ENCODE results near the gene AMDHD2. TPM values are rescaled to one million over a fixed set of nuclear protein-coding genes. Genes with fewer than 3 reads are reported as not detected.
A peak's percentile ranks its signal among the peaks of the same experiment; 100 is the strongest.

Gene AMDHD2
- total and polyA plus RNA-seq, 2 of the 13 experiments (the other 11 are each of a cell fraction or from before 2014, with no cell fraction given), result 33.5 to 39.1 TPM

- TF ChIP-seq, protein P1, sequence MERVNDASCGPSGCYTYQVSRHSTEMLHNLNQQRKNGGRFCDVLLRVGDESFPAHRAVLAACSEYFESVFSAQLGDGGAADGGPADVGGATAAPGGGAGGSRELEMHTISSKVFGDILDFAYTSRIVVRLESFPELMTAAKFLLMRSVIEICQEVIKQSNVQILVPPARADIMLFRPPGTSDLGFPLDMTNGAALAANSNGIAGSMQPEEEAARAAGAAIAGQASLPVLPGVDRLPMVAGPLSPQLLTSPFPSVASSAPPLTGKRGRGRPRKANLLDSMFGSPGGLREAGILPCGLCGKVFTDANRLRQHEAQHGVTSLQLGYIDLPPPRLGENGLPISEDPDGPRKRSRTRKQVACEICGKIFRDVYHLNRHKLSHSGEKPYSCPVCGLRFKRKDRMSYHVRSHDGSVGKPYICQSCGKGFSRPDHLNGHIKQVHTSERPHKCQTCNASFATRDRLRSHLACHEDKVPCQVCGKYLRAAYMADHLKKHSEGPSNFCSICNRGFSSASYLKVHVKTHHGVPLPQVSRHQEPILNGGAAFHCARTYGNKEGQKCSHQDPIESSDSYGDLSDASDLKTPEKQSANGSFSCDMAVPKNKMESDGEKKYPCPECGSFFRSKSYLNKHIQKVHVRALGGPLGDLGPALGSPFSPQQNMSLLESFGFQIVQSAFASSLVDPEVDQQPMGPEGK (CRISPR knock-in tag; IDR thresholded peaks at IDR 0.05), result peak; percentile 37; the same call in 1 of the 2 replicates
- TF ChIP-seq HOXA3 (CRISPR knock-in tag; IDR thresholded peaks at IDR 0.05) (peak; percentile 49; the same call in 1 of the 2 replicates), ZNF10 (CRISPR knock-in tag; IDR thresholded peaks at IDR 0.05; ENCODE audit: borderline replicate concordance, low read depth) (no peak), ZNF280B (CRISPR knock-in tag; IDR thresholded peaks at IDR 0.05; ENCODE audit: borderline replicate concordance) (no peak), BRCA1 (CRISPR knock-in tag; IDR thresholded peaks at IDR 0.05) (0 out of 2 replicates have a peak, but pooled peaks have one; percentile 26), RBAK (CRISPR knock-in tag; IDR thresholded peaks at IDR 0.05) (no peak), TP53 (CRISPR knock-in tag; conservative IDR thresholded peaks at IDR 0.05) (no peak), NCOA2 (CRISPR knock-in tag; IDR thresholded peaks at IDR 0.05) (no peak), MATR3 (CRISPR knock-in tag; IDR thresholded peaks at IDR 0.05) (no peak), HNF4G (IDR thresholded peaks at IDR 0.05; ENCODE audit: borderline replicate concordance, low read depth, low read length) (no peak), HNF4G (CRISPR knock-in tag; IDR thresholded peaks at IDR 0.05; ENCODE audit: borderline replicate concordance, low read depth) (no peak), NR2F2 (IDR thresholded peaks at IDR 0.05; ENCODE audit: borderline replicate concordance, low read depth) (no peak), ZNF317 (CRISPR knock-in tag; IDR thresholded peaks at IDR 0.05) (no peak), REXO4 (CRISPR knock-in tag; IDR thresholded peaks at IDR 0.05; ENCODE audit: borderline replicate concordance) (no peak), ZC3H13 (CRISPR knock-in tag; IDR thresholded peaks at IDR 0.05) (0 out of 2 replicates have a peak, but pooled peaks have one; percentile 56), ZFP36L1 (CRISPR knock-in tag; IDR thresholded peaks at IDR 0.05) (no peak), MED13 (CRISPR knock-in tag; IDR thresholded peaks at IDR 0.05) (peak; percentile 26; the same call in 1 of the 2 replicates), PCBP1 (IDR thresholded peaks at IDR 0.05; ENCODE audit: borderline replicate concordance, low read depth, low read length) (no peak), NFYB (CRISPR knock-in tag; IDR thresholded peaks at IDR 0.05) (no peak), DMAP1 (CRISPR knock-in tag; IDR thresholded peaks at IDR 0.05) (no peak; the same call in 1 of the 2 replicates), ZNF143 (CRISPR knock-in tag; IDR thresholded peaks at IDR 0.05) (no peak), ZNF530 (CRISPR knock-in tag; IDR thresholded peaks at IDR 0.05; ENCODE audit: low read depth) (no peak)
- TF ChIP-seq, protein P2, sequence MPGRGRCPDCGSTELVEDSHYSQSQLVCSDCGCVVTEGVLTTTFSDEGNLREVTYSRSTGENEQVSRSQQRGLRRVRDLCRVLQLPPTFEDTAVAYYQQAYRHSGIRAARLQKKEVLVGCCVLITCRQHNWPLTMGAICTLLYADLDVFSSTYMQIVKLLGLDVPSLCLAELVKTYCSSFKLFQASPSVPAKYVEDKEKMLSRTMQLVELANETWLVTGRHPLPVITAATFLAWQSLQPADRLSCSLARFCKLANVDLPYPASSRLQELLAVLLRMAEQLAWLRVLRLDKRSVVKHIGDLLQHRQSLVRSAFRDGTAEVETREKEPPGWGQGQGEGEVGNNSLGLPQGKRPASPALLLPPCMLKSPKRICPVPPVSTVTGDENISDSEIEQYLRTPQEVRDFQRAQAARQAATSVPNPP (CRISPR knock-in tag; IDR thresholded peaks at IDR 0.05), result no peak
- TF ChIP-seq, protein P3, sequence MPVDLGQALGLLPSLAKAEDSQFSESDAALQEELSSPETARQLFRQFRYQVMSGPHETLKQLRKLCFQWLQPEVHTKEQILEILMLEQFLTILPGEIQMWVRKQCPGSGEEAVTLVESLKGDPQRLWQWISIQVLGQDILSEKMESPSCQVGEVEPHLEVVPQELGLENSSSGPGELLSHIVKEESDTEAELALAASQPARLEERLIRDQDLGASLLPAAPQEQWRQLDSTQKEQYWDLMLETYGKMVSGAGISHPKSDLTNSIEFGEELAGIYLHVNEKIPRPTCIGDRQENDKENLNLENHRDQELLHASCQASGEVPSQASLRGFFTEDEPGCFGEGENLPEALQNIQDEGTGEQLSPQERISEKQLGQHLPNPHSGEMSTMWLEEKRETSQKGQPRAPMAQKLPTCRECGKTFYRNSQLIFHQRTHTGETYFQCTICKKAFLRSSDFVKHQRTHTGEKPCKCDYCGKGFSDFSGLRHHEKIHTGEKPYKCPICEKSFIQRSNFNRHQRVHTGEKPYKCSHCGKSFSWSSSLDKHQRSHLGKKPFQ (CRISPR knock-in tag; IDR thresholded peaks at IDR 0.05; ENCODE audit: insufficient replicate concordance), result peak; percentile 43
Measured at GRCh38 chr16:2473999-2474876, 45.9 kb upstream of the AMDHD2 start (continued).
